Measurements from ENCODE around the gene LMLN. TPM values are rescaled to one million over a fixed set of nuclear protein-coding genes. Genes with fewer than 3 reads are reported as not detected.

Gene LMLN
- total RNA-seq, 1 donor from 2014 or later = 9.8 TPM

Other genes starting within 250 kb of the LMLN start
- gene RUBCN, start 223.3 kb upstream of the LMLN start, total RNA-seq = 19.3 TPM
- gene FYTTD1, start 210.3 kb upstream of the LMLN start, total RNA-seq = 65.2 TPM
- 17.9 TPM for gene LRCH3, start 169.0 kb upstream of the LMLN start, total RNA-seq
- gene RPL35A, start 10.0 kb upstream of the LMLN start, total RNA-seq = 718 TPM